Measurements from ENCODE around the gene S100A2. TPM values are rescaled to one million over a fixed set of nuclear protein-coding genes. Genes with fewer than 3 reads are reported as not detected.
A peak's percentile ranks its signal among the peaks of the same experiment; 100 is the strongest.

Gene S100A2
- total RNA-seq, 1 donor from 2014 or later: 24.8 TPM

- TF ChIP-seq CTCF (conservative IDR thresholded peaks at IDR 0.05; ENCODE audit: low read depth, low read length): no peak
- no peak for DNase-seq (ENCODE audit: low read depth)
- peak overlapping the region; percentile 99 for H3K4me3 ChIP-seq (ENCODE audit: low read depth, low read length)
Observed at GRCh38 chr1:153612111-153612754, 46.6 kb upstream of the S100A2 start.

GRCh38 chr1:153611356-153611755, 45.7 kb upstream of the S100A2 start:
- H3K4me3 ChIP-seq (ENCODE audit: low read depth, low read length): peak overlapping the region; percentile 99
- no peak for DNase-seq (ENCODE audit: low read depth)
- TF ChIP-seq CTCF (conservative IDR thresholded peaks at IDR 0.05; ENCODE audit: low read depth, low read length): no peak

GRCh38 chr1:153610811-153611301, 45.2 kb upstream of the S100A2 start:
- no peak for DNase-seq (ENCODE audit: low read depth)
- no peak for TF ChIP-seq CTCF (conservative IDR thresholded peaks at IDR 0.05; ENCODE audit: low read depth, low read length)
- H3K4me3 ChIP-seq (ENCODE audit: low read depth, low read length): peak overlapping the region; percentile 99

- no peak for TF ChIP-seq CTCF (conservative IDR thresholded peaks at IDR 0.05; ENCODE audit: low read depth, low read length)
- DNase-seq (ENCODE audit: low read depth): no peak
- peak overlapping the region; percentile 99 for H3K4me3 ChIP-seq (ENCODE audit: low read depth, low read length)
Observed at GRCh38 chr1:153610334-153610733, 44.7 kb upstream of the S100A2 start.

- peak overlapping the region; percentile 99 for H3K4me3 ChIP-seq (ENCODE audit: low read depth, low read length)
- DNase-seq (ENCODE audit: low read depth): no peak
- no peak for TF ChIP-seq CTCF (conservative IDR thresholded peaks at IDR 0.05; ENCODE audit: low read depth, low read length)
Observed at GRCh38 chr1:153609585-153609907, 43.9 kb upstream of the S100A2 start.

- DNase-seq (ENCODE audit: low read depth): peak; percentile 76
- TF ChIP-seq CTCF (conservative IDR thresholded peaks at IDR 0.05; ENCODE audit: low read depth, low read length): no peak
Observed at GRCh38 chr1:153608742-153609584, 43.3 kb upstream of the S100A2 start.

More at GRCh38 chr1:153608742-153609584, 43.3 kb upstream of the S100A2 start:
- H3K4me3 ChIP-seq (ENCODE audit: low read depth, low read length): peak overlapping the region; percentile 99
